Left forelimb (tissue), 1 donor: Measurements from ENCODE around the gene ARHGEF11.
"Not testable (repeated sequence)": the region's sequence is repeated elsewhere in the genome, so short reads cannot be mapped to it uniquely, and the experiment has no call there.

Source experiments
- DNase-seq: peaks from one replicate; pipeline ENCODE4 v3.0.0-alpha.2; 2018; ENCODE audit warnings: low spot score

ARHGEF11 gene

DNA sequence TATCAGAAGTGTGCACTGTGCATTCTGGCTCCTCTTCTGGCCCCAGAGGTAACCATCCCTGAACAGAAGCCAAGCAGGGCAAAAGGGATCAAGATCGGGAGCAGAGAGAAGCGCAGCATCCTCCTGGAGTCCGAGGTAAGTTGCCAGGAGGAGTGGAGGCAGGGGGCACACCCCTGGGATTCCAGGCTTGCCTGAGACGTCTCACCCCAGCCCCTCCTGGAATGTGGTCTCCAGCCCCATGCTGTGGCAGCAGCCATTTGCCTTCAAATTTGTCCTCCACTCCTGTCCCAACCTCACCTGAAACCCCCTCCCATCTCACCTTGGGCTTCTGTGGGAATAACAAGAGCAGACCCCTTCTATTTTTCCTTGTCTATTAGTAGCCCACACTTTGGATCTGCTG is 115.1 kb downstream of the ARHGEF11 start:
- DNase-seq: no peak

DNA sequence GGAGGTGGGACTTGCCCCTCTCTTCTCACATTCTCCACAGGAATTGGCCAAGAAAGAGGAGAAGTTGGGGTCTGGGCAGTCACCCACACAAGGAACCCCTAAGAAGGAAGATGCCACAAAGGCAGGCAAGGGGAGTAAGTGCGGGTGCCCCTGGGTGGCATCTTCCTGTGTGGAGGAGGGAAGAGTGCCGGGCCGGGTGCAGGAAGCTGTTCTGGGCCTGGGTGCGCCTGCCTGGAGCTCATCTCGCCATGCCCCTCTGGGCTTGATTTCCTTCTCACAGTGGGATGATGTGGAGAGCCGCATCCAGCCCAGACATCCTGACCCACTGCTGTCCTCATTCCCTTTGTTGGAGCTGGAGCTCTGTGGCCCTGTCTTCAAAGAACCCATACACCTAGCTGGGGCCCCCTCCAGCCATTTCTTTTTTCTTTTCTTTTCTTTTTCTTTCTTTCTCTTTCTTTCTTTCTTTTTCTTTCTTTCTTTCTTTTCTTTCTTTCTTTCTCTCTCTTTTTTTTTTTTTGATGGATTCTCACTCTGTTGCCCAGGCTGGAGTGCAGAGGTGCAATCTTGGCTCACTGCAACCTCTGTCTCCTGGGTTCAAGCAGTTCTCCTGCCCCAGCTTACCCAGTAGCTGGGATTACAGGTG is 115.8 kb downstream of the ARHGEF11 start:
- no peak for DNase-seq

DNA sequence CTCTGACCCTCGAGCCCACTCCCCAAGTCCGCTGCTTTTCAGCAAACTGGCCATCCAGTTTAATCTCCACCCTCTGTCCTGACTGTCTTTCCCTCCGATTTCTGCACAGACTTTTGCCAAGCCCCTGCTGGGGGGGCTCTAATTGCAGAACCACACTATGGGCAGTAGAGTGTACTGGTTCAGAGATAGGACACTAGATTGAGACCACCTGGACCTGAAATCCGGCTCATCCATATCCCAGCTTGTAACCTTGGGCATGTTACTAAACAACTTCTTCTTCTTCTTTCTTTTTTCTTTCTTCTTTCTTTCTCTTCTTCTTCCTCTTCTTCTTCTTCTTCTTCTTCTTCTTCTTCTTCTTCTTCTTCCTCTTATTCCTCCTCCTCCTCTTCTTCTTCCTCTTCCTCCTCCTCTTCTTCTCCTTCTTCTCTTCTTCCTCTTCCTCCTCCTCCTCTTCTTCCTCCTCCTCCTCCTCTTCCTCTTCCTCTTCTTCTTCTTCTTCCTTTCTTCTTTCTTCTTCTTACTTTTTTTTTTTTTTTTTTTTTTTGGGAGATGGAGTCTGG is 117.4 kb downstream of the ARHGEF11 start:
- DNase-seq: no peak

DNA sequence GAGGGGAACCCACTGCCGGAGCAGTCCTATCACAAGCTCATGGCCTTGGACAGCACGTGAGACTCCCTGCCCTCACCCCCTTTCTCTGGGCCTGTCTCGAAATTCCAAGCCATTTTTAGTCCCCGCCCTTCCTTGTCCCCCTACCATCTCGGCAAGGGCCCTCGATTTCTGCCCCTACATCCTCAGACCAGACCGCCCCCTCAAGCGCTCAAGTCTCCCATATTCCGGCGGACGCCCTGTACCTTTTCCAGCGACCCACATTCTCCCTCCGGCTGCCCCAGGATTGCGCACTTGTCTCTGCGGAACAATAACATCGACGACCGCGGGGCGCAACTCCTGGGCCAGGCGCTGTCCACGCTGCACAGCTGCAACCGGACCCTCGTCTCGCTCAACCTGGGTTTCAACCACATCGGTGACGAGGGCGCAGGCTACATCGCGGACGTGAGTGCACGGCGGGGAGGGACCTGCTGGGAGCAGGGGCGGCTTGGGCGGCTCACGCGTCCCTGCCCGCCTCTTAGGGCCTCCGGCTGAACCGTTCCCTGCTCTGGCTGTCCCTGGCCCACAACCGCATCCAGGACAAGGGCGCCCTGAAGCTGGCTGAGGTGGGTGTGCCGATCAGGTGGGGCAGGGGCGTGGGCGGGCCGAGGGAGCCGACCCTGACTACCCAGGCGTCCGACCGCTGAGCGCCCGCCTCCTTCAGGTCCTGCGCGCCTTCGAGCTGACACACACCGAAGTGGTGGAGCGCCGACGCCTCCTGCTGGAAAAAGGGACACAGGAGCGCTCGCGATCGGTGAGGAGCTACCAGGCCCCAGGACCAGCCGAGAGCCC is 118.1 kb downstream of the ARHGEF11 start:
- peak; percentile 84 for DNase-seq

DNA sequence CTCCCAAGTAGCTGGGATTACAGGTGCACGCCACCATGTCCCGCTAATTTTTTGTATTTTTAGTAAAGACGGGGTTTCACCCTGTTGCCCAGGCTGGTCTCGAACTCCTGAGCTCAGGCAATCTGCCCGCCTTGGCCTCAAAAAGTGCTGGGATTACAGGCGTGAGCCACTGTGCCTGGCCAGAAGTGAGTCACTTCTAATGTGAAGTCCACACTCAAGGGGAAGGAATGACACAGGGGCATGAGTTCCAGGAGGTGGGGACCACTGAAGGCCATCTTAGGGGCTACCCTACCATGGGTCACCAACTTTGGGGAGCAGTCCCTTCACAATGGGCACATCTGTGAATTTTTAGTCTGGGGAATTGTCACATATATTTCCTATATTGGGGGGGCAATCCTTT is 118.8 kb downstream of the ARHGEF11 start:
- DNase-seq: not testable (repeated sequence)

DNA sequence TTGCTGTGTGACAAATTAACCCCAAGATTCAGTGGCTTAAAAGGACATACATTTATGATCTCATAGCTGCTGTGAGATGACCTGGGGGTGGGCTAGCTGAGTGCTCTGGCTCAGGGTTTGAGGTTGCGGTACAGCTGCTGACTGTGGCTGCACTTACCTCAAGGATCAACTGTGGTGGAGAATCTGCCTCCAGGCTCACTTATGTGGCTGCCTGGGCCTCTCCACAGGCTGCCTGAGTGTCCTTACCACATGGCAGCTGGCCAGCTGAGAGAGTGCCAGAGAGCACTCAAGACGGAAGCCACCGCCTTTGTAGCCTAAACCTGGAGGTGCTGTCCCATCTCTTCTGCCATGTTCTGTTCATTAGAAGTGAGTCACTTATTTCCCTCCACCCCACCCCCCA is 119.4 kb downstream of the ARHGEF11 start:
- no peak for DNase-seq

DNA sequence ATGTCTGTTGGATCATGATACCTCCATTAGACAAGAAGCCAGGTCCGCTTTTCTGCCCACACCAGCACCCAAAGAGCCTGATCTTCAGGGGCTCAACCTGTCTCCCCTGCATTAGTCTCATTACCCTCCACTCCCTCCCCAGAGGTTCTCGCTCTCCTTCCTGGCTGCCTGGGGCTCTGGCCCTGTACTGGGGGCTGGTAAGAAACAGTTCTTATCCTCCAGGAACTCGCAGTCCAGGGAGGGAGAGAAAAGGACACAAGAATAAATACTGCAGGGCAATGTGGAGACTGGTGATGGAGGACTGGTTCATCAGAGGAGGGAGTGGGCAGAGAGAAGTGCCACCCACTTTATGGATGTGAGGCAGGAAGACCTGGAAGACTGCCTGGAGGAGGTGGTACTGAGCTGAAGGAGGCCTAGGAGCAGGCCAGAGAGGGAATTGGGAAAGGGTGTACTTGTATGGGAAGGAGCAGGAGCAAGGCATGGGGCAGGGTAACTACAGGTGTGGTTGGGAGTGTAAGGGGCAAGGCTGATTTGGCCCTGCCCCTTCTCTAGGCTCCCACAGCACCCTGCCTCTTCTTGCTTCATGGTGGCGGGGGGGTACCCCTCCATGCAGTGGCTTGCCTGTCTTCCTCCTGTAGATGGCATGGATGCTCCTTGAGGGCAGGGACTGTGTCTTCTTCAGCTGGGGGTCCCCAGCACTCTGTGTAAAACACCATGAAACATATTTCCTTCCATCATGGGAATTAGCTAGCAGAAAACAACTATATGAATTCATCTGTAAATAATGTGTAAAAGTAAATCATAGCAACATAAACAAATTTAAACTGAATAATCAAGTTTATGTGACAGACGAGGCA is 120.2 kb downstream of the ARHGEF11 start:
- DNase-seq: no peak

DNA sequence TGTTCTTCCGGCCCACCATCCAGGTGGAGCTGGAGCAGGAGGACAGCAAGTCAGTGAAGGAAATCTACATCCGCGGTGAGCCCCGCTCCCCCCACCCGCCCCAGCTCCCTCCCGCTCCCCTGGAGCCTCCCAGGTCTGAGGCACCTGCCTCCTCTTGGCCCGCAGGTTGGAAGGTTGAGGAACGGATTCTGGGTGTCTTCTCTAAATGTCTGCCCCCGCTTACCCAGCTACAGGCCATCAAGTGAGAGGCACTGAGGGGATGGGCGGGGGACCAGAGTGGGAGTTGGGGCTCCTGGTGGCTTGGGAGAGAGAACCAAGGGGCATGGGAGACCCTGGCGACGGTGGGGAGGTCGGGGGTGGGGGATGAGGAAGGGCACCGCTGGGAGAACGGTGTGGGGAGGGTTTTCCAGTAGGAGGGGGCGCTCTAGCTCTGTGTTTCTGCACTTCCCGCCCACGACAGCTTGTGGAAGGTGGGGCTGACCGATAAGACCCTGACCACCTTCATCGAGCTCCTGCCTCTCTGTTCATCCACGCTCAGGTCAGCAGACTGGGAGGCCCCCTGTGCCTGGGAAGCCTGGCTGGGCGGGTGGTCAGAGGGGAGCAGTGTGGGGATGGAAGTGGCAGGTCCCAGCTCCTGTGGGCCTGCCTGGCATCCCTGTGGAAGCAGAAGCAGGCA is 120.9 kb downstream of the ARHGEF11 start:
- DNase-seq: no peak

DNA sequence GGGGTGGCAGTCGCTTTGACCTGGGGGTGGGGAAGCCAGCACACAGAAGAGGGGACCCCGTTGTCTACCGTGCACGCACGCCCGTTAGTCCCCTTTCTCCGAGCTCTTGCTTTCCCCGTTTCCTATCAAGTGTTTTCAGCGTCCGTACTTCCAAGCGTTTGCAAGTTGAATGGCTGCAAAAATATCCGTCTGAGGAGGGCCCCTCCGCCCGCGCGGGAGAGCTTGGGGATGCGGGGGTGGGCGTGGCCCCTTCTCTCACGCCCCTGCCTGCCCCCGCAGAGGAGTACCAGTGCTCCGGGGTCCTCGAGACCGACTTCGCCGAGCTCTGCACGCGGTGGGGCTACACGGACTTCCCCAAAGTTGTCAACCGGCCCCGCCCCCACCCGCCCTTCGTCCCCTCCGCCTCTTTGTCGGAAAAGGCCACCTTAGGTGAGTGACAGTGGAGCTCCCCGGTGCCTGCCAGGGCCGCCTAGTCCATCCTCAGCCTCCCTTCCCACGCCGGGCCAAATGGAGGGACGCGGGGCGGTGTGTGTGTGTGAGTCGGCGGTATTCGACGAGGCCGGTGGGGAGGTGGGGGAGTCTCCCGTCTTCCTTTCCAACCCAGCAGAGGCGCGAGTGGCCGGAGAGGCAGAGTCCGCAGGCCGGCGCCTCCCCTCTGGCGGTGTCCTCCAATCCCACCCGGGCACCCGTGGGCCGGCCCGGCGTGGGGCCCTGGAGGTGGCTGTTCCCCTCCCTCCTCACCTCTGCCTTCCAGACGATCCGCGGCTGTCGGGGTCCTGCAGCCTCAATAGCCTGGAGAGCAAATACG is 121.7 kb downstream of the ARHGEF11 start:
- DNase-seq: no peak

DNA sequence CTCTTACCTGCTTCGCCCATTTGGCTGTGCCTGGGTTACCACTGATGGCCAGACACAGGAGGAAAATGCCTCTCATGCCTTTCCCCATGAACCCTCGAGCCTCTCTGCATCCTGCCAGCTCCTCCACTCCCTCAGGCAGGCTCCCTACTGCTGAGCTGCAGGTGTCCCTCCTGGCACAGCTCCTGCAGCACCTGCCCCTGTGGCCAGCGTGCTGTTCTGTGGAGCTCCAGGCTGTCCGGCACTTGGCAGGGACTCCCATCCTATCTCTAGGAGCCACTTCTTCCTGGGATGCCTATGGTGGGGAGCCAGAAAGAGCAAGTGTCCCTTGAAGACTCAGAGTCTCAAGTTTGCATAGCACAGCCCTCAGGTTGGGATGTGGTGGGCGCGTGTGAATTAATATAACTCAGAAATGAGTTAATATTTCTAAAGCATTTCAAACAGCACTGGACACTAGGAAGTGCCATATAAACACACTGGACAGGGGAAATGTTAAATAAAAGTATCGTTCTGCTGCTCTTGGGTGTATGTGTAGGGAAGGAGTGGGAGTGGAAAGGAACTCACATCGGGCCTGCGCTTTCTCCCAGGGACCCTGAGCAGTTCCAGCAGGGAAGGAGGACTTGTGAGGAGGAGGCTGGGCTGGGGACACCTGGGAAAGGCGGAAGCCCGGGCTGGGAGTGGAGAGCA is 122.4 kb downstream of the ARHGEF11 start:
- no peak for DNase-seq

DNA sequence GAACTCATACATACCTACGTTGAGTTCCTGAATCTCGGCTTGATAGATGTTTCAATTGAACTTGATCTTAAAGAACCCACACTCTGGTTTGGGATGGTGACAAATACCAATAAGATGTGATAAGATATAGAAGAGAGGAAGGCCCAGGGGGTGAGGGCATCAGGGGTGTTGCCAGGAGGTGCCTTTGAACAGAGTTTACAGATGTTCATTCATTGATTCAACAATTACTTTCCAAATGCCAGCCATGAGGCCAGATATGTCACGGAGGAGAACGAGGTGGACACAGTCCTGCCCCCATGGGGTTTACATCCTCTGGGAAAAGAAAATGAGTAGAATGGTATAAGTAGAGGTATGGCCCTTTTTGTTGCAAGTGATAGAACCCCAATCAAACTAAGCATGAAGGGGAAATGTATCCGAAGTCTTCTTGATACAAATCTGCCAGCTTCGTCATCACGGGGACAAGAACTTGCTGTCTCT is 124.5 kb downstream of the ARHGEF11 start:
- DNase-seq: no peak

DNA sequence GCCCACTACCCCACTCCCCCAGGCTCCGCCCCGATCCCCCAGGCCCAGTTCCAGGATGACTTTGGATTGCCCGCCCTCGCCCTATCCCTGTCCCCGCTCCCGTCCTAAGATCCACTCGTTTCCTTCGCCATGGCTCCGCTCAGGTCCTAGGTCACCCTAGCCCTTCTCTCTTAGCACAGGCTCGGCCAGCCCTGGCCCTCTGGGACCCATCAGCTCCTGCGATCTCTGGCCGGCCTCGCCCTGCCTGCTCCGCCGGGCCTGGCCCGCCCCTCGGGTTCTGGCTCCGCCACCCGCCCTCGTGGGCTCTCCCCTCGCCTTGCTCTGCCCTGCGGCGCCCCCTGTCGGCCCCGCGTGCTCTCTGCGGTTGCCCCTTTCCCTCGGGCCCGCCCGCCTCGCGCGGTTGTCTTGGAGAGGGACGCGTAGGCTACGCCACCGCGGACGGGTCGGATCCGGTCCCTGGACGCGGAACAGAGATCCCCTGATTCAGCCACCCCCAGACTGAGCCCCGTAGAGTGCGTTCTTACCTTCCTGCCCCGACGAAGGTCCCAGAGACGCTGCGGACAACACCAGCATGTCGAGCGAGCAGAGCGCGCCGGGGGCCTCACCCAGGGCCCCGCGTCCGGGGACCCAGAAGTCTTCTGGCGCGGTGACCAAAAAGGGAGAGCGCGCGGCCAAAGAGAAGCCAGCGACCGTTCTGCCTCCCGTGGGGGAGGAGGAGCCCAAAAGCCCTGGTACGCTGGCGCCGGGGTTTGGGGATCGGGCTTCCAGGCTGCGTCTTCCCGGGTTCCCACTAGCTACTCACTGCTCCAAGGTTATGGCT is 125.1 kb downstream of the ARHGEF11 start, which contains the start of gene LRRC71:
TSS of gene LRRC71 (plus strand) at position 400 of the 820 bp plus-strand sequence. CDS start at position 572, 172 bp downstream.
- DNase-seq: peak; percentile 86

DNA sequence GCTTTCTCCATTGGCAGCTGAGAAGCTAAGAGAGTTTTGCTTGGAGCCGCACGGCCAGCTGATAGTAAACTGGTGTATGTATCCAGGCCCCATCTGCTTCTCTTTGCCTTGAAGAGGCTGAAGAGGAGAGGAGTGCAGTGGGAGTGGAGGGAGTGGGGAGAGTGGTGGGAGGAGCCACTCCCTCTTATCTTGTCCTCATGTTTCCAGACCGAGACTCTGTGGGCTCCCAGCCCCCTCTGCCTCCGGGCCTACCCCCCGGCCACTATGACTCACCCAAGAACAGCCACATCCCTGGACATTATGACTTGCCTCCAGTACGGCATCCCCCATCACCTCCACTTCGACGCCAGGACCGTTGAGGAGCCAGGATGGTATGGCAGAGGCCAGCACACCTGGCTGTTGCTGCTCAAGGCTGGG is 131.1 kb downstream of the ARHGEF11 start:
- DNase-seq: no peak

DNA sequence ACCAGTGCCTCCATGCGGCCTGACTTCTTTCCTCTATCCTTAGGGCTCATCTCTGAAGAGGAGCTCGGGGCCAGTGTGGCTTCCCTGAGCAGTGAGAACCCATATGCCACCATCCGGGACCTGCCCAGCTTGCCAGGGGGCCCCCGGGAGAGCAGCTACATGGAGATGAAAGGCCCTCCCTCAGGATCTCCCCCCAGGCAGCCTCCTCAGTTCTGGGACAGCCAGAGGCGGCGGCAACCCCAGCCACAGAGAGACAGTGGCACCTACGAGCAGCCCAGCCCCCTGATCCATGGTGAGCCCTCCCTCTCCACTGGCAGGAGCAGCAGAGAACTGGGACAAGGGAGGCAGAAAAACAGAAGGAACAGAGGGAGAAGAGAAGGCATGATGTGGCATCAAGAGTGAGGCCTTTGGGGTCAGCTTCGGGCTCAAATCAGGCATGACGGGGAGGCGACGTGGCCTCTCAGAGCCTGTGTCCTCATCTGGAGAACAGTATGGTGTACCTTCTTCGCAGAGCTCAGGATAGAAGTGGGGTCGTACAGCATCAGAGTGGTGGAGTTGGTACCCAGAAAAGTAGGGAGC is 131.6 kb downstream of the ARHGEF11 start:
- DNase-seq: no peak

DNA sequence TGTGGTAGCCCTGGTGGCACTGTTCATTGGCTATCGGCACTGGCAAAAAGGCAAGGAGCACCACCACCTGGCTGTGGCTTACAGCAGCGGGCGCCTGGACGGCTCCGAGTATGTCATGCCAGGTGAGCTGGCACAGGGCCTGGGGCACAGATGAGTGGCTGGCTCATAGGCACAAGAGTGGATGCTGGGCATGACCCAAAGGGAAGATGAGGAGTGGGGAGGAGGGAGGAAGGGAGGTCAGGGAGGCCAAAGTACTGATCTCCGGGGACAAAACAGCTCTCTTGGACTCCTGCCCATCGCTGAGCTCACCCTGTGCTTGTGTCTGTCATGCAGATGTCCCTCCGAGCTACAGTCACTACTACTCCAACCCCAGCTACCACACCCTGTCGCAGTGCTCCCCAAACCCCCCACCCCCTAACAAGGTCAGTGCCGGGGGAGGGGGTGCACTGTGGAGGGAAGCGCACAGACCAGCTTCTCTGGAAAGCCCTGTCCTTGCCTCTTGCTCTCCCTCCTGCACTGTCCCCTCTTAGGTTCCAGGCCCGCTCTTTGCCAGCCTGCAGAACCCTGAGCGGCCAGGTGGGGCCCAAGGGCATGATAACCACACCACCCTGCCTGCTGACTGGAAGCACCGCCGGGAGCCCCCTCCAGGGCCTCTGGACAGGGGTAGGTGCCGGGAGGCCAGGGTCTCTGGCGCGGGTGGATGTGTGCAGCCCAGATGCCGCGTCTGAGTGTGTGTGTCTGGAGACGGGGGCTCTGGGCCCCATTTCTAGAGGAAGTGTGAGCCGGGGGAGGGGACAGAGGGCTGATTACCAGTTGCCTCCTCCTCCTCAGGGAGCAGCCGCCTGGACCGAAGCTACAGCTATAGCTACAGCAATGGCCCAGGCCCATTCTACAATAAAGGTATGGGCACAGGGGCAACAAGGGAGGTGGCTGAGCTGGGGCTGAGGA is 132.4 kb downstream of the ARHGEF11 start:
- no peak for DNase-seq

DNA sequence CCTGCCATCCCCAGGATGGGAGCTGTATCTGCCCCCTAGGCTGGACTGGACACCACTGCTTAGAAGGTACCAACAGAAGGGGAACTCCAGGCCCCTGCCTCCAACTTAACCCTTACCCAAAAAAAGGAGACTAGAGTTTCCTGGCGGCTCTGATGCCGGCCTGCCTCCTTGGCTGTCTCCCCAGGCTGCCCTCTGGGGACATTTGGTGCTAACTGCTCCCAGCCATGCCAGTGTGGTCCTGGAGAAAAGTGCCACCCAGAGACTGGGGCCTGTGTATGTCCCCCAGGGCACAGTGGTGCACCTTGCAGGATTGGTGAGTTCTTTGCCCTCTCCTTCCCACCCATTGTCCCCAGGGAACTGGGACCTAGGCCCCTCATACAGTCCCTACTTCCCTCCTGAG is 133.2 kb downstream of the ARHGEF11 start:
- no peak for DNase-seq

DNA sequence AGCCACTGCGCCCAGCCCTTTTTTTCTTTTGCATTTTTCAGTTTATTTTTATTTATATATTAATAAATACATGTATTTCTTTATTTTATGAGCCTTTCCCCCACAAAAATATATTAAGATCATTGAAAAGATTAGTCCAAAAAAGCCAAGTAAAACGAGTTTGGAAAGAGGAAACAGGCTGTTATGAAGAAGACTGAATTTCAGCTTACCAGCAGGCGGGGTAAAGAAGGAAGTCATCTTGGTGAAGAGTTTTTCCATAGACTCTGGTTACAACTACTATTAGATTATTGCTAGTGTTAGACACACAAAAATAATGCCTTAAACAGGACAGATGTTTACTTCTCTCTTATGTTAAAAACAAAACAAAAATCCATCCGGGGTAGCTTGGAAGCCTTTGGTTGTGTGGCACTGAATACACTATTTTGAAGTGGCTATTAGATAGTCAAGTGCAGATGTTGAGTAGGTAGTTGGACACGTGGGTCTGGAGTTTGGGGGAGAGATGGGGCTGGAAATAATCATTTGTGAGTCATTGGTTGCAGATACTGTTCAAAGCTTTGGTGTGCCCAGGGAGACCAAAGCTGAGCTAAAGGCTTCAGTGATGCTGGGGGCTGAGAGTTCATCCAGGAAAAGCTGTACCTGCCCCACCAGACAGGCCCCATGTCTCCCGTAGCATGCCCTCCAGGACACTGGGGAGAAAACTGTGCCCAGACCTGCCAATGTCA is 133.8 kb downstream of the ARHGEF11 start:
- no peak for DNase-seq
